ENCODE data around the gene ASTL. TPM values are rescaled to one million over a fixed set of nuclear protein-coding genes. Genes with fewer than 3 reads are reported as not detected.
"Not testable (repeated sequence)": the region's sequence is repeated elsewhere in the genome, so short reads cannot be mapped to it uniquely, and the experiment has no call there.

Gene ASTL
- total RNA-seq, 1 donor from 2014 or later: not detected

DNA sequence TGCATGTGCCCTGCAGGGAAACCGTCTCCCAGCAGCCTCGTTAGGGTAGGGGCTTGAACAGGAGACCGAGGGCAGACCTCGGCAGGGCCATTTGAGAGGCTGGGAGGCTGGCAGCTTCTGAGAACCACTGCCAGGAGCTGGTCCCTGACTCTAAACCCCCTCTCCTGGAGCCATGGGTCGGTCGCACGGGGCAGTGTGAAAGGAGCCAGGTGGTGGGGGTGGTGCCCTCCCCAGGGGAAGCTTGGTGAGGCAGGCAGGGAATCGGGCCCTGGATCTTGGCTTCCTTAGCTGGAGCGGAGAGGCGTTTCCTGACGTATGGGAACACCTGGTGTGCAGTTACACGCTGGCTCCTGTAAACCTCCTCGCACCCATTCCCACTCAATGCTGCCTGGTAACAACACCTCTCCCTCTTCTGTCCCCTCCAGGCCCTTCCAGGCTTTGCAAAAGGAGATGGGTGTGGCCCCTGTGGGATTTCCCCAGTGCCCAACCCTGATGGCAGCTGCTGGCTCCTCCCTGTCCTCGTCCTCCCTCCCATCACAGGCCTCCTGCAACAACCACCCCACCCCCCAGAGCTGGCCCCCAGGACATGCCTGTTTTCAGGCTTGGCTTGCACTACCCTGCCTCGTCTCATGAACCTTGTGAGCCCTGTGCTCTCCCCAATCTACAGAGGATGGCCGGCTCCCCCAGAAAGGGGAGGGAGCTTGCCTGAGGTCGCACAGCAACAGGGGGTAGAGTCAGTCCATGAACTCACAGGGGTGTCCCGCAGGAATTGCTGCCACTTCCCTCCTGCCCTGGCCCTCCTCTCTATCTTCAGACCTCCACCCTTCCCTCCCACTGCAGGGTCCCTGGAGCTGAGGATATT, 46.4 kb downstream of the ASTL start:
- Histone ChIP-seq H3K4me1 (ENCODE audit: control insufficient read depth in 3 of 3, insufficient read depth in 3 of 3, low read length in 3 of 3) (peaks cover 0 to 5% (median 3%) of the 10 kb centered on the region in 3 donors), H3K36me3 (ENCODE audit: control insufficient read depth in 3 of 3, insufficient read depth in 3 of 3, low read length in 3 of 3) (no peaks in the 10 kb centered on the region), H3K9me3 (ENCODE audit: control insufficient read depth in 3 of 3, low read length in 3 of 3) (no peaks in the 10 kb centered on the region), H3K9ac (ENCODE audit: low read depth in 1 of 3, low read length in 3 of 3) (peak overlapping the region in 1 of 3 donors; percentile 3), H3K27me3 (ENCODE audit: control insufficient read depth in 3 of 3, insufficient read depth in 3 of 3, low read length in 3 of 3) (peaks cover 0 to 11% (median 0%) of the 10 kb centered on the region in 3 donors), H3K4me3 (ENCODE audit: low read length in 3 of 3) (no peak overlapping the region), H3K27ac (ENCODE audit: low read depth, low read length) (no peak overlapping the region)

DNA sequence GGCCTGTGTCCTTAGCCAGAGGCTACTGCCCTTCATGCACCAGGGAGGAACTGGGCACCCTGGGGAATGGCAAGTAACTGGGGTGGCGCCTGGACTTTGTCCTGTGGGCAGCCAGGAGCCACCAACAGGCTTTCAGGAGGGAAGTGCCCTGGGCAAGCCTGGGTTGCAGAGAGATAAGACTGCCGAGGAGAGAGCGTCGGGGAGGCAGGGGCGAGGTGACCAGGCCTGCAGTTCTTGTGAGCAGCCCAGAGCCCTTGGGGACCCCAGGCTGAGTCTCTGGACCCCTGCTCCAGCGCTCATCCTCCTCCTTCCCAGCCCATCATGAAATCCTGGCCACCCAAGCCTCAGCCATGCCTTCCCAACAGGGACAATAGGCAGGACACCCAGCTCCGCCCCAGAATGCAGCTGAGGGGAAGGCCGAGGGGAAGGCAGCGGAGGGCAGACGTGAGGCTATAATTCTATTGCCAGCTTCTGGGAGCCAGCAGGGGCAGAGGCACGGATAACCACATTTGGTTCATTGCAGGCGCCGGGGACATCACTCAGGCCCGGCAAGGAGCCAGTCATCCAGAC, 47.1 kb downstream of the ASTL start:
- no peaks in the 10 kb centered on the region for H3K36me3 ChIP-seq (ENCODE audit: control insufficient read depth in 3 of 3, insufficient read depth in 3 of 3, low read length in 3 of 3)
- no peak overlapping the region for H3K4me3 ChIP-seq (ENCODE audit: low read length in 3 of 3)
- H3K9me3 ChIP-seq (ENCODE audit: control insufficient read depth in 3 of 3, low read length in 3 of 3): no peaks in the 10 kb centered on the region
- H3K27me3 ChIP-seq (ENCODE audit: control insufficient read depth in 3 of 3, insufficient read depth in 3 of 3, low read length in 3 of 3): peaks cover 0 to 11% (median 0%) of the 10 kb centered on the region in 3 donors
- H3K9ac ChIP-seq (ENCODE audit: low read depth in 1 of 3, low read length in 3 of 3): no peak overlapping the region
- peaks cover 0 to 5% (median 3%) of the 10 kb centered on the region in 3 donors for H3K4me1 ChIP-seq (ENCODE audit: control insufficient read depth in 3 of 3, insufficient read depth in 3 of 3, low read length in 3 of 3)
- H3K27ac ChIP-seq (ENCODE audit: low read depth, low read length): no peak overlapping the region

DNA sequence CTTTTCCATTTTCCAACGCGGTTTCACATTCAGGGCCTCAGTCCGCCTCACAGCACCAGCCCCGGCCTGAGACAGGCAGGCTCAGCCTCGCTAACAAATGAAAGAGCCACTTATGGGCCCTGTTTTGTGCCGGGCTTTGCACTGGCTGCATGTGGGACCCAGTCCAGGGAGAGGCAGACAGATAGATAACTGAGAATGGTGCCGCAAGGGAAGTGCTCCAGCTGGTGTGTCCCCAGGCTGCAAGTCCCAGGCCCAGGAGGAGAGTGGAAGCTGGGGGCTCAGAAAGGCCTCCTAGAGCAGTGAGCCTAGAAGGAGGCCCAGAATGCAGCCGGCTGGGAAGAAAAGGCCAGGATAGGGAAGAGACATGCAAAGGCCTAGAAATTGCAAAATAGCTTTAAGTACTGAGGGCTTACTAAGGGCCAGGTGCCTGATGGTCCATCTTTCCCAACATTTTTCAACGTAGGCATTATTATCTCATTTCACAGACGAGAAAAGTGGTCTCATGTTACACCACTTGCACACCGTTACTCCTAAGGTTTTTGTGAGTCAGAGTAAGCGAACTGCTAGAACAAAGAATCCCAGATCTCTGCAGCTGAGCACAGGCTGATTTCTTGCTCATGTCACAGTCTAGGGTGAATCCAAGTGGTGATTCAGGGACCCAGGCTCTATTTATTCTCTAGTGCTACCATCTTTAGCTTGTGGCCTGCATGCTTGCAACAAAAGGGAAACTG, 47.9 kb downstream of the ASTL start:
- peaks cover 0 to 11% (median 0%) of the 10 kb centered on the region in 3 donors for H3K27me3 ChIP-seq (ENCODE audit: control insufficient read depth in 3 of 3, insufficient read depth in 3 of 3, low read length in 3 of 3)
- H3K4me3 ChIP-seq (ENCODE audit: low read length in 3 of 3): no peak overlapping the region
- H3K27ac ChIP-seq (ENCODE audit: low read depth, low read length): no peak overlapping the region
- H3K4me1 ChIP-seq (ENCODE audit: control insufficient read depth in 3 of 3, insufficient read depth in 3 of 3, low read length in 3 of 3): peaks cover 0 to 9% (median 3%) of the 10 kb centered on the region in 3 donors
- H3K36me3 ChIP-seq (ENCODE audit: control insufficient read depth in 3 of 3, insufficient read depth in 3 of 3, low read length in 3 of 3): no peaks in the 10 kb centered on the region
- H3K9me3 ChIP-seq (ENCODE audit: control insufficient read depth in 3 of 3, low read length in 3 of 3): no peaks in the 10 kb centered on the region
- no peak overlapping the region for H3K9ac ChIP-seq (ENCODE audit: low read depth in 1 of 3, low read length in 3 of 3)

DNA sequence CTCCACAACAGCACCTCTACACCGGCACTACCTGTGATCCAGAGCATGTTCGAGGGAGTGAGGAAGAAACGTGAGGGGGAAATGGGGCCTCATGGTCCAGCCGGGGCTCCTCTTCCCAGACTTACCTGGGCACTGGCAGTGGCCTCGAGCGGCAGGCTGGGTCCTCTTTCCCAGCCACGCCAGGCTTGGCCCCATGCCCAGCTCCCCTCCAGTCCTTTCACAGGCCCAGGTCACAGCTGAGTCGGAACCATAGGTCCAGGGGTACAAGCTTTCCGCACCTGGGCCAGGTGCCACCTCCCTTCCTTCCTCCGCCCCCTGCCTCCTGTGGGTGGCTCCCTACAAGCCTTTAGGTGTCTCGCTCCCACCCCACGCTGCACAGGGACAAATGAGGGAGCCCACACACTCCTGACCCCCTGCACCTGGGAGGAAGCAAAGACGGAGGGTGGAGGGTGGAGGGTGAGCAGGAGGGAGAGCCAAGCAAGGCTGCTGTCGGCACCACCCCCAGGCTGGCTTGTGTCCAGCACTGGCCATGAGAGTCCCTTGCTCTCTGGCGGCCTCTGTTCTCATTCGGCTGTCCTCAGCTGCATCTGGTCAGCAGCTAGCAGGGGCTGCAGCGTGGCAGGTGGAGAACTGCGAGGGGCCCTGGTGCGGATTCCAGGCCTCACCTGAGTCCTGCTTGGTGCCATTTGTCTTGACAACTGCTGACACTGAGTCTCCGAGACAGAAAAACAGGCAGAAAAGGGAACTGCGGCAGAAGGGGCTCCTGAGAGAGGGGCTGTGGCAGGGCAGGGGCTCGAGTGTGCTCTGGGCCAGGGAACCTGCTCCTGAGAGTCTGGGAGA, 48.7 kb downstream of the ASTL start:
- peaks cover 0 to 9% (median 3%) of the 10 kb centered on the region in 3 donors for H3K4me1 ChIP-seq (ENCODE audit: control insufficient read depth in 3 of 3, insufficient read depth in 3 of 3, low read length in 3 of 3)
- no peak overlapping the region for H3K9ac ChIP-seq (ENCODE audit: low read depth in 1 of 3, low read length in 3 of 3)
- H3K4me3 ChIP-seq (ENCODE audit: low read length in 3 of 3): no peak overlapping the region
- H3K36me3 ChIP-seq (ENCODE audit: control insufficient read depth in 3 of 3, insufficient read depth in 3 of 3, low read length in 3 of 3): no peaks in the 10 kb centered on the region
- H3K27me3 ChIP-seq (ENCODE audit: control insufficient read depth in 3 of 3, insufficient read depth in 3 of 3, low read length in 3 of 3): peaks cover 0 to 11% (median 0%) of the 10 kb centered on the region in 3 donors
- no peaks in the 10 kb centered on the region for H3K9me3 ChIP-seq (ENCODE audit: control insufficient read depth in 3 of 3, low read length in 3 of 3)
- no peak overlapping the region for H3K27ac ChIP-seq (ENCODE audit: low read depth, low read length)

DNA sequence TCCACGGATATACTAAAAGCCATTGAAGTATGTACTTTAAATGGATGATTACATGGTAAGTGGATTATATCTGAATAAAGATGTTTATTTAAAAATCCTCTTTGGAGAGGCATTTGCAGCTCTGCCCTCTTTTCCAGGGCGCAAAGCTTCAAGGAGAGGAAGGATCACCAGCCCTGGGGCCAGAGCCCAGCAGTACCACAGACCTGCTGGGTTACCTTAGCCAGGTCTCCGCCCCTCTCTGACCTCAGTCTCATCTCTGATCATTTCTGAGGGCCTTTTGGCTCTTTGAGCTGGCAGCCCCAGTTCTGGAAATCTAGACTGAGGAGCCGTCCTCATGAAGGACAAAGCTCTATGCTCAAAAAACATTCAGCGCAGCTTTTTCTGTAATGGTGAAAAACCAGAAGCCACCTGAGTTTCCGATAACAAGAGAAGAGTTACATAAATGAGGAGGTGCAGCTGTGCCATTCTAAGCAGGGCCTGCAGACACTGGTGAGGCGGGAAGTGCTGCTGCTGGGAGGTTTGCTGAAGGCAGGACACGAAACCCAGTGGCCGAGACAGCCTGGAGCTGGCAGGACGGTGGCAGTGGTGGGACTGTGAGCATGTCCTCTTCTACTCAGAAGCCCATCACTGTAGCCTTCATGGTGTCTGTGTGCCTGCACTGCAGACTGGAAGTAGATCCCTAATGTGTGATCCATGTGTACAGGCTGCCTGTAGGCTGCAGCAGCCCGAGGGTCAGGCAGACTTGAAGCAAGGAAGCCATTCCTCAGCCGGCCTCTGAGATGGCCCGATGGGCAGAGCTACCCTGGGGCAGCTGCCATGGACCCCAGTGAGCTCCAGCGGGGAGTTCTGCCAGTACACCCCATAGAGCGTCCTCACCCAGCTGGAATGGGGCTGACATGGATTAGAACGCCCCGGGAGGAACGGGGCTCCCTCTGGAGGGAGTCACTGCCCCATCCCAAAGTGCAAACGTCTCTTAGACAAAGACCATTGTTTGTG, 49.7 kb downstream of the ASTL start:
- H3K36me3 ChIP-seq (ENCODE audit: control insufficient read depth in 3 of 3, insufficient read depth in 3 of 3, low read length in 3 of 3): no peaks in the 10 kb centered on the region
- no peak overlapping the region for H3K4me3 ChIP-seq (ENCODE audit: low read length in 3 of 3)
- no peak overlapping the region for H3K9ac ChIP-seq (ENCODE audit: low read depth in 1 of 3, low read length in 3 of 3)
- no peak overlapping the region for H3K27ac ChIP-seq (ENCODE audit: low read depth, low read length)
- H3K9me3 ChIP-seq (ENCODE audit: control insufficient read depth in 3 of 3, low read length in 3 of 3): no peaks in the 10 kb centered on the region
- peaks cover 7 to 18% (median 8%) of the 10 kb centered on the region in 3 donors for H3K4me1 ChIP-seq (ENCODE audit: control insufficient read depth in 3 of 3, insufficient read depth in 3 of 3, low read length in 3 of 3)
- peaks cover 0 to 11% (median 0%) of the 10 kb centered on the region in 3 donors for H3K27me3 ChIP-seq (ENCODE audit: control insufficient read depth in 3 of 3, insufficient read depth in 3 of 3, low read length in 3 of 3)

DNA sequence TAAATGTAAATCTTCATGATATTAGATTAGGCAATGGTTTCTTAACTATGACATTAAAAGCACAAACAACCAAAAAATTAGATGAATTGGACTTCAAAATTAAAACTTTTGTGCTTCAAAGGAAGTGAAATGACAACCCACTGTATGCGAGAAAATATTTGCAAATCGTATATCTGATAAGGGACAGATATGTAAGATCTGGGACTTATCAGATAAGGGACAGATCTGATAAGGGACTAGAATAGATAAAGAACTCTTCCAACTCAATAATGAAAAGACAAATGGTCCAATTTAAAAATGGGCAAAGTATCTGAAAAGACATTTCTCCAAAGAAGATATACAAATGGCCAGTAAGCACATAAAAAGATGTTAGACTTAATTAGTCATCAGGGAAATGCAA, 51.2 kb downstream of the ASTL start:
- Histone ChIP-seq H3K27me3 (ENCODE audit: control insufficient read depth in 3 of 3, insufficient read depth in 3 of 3, low read length in 3 of 3) (peaks cover 0 to 11% (median 0%) of the 10 kb centered on the region in 3 donors), H3K4me1 (ENCODE audit: control insufficient read depth in 3 of 3, insufficient read depth in 3 of 3, low read length in 3 of 3) (peaks cover 12 to 32% (median 21%) of the 10 kb centered on the region in 3 donors), H3K9me3 (ENCODE audit: control insufficient read depth in 3 of 3, low read length in 3 of 3) (no peaks in the 10 kb centered on the region), H3K27ac (ENCODE audit: low read depth, low read length) (no peak overlapping the region), H3K4me3 (ENCODE audit: low read length in 3 of 3) (no peak overlapping the region), H3K9ac (ENCODE audit: low read depth in 1 of 3, low read length in 3 of 3) (no peak overlapping the region), H3K36me3 (ENCODE audit: control insufficient read depth in 3 of 3, insufficient read depth in 3 of 3, low read length in 3 of 3) (no peaks in the 10 kb centered on the region)

DNA sequence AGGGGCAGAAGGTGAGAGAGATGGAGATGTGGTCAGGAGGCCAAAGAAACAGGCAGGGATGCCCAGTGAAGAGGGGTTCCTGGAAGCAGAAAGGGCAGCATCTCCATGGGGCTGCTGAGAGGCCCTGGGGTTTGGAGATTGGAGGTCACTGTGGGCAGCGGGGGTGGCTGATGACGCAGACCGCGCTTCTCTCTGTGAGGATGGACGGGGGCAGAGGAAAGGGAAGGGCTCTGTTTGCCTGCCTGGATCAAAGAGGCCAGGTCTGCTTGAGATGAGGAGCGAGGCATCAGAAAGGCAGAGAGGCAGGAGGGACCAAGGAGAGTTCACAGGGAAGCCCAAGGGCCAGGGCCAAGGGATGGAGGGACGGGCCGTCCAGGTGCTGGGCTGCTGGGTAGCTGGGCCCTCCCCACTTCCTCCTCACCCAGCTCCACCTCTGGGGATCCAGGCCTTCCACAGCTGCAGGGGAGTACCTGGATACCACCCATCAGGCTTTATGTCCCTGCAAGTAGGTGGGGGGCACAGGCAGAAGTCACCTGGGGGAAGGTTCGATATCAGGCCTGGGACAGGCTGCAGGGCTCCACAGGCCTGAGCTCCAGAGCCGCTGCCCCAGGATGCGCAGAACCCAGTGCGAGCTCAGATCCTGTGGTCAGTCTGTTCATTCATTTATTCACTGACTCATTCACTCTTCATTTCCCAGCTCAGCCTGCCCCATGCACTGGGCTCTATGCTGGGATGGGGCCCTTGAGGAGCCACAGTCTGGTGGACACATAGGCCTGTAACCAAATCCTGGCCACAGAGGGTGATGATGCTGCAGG, 52.6 kb downstream of the ASTL start:
- H3K4me3 ChIP-seq (ENCODE audit: low read length in 3 of 3): no peak overlapping the region
- H3K9me3 ChIP-seq (ENCODE audit: control insufficient read depth in 3 of 3, low read length in 3 of 3): no peaks in the 10 kb centered on the region
- H3K36me3 ChIP-seq (ENCODE audit: control insufficient read depth in 3 of 3, insufficient read depth in 3 of 3, low read length in 3 of 3): no peaks in the 10 kb centered on the region
- no peak overlapping the region for H3K9ac ChIP-seq (ENCODE audit: low read depth in 1 of 3, low read length in 3 of 3)
- peaks cover 0 to 9% (median 0%) of the 10 kb centered on the region in 3 donors for H3K27me3 ChIP-seq (ENCODE audit: control insufficient read depth in 3 of 3, insufficient read depth in 3 of 3, low read length in 3 of 3)
- no peak overlapping the region for H3K27ac ChIP-seq (ENCODE audit: low read depth, low read length)
- peaks cover 12 to 31% (median 21%) of the 10 kb centered on the region in 3 donors for H3K4me1 ChIP-seq (ENCODE audit: control insufficient read depth in 3 of 3, insufficient read depth in 3 of 3, low read length in 3 of 3)

DNA sequence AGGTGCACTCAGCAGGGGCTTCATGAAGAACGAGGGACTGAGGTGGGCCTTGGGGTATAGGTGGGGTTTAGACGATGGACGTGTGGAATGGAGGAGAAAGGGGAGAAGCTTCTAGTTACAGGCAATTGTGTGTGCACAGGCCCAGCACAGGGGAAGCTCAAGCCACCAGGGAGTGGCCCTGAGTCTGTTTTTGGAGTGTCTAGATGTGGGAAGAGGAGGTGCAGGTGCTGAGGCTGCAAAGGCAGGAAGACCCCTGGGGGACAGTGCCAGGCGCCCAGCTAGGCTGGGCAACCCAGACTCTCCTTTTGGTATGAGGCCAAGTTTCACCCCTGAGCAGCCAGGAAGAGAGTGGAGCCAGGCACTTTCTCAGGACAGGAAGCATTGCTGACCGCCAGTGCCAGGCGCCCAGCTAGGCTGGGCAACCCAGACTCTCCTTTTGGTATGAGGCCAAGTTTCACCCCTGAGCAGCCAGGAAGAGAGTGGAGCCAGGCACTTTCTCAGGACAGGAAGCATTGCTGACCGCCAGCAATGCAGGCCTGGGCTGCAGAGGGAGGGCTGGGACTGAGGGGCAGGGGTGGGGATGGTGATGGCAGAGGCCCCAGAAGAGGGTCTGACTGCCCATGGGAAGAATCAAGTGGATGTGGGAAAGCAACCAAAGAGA, 53.3 kb downstream of the ASTL start:
- H3K36me3 ChIP-seq (ENCODE audit: control insufficient read depth in 3 of 3, insufficient read depth in 3 of 3, low read length in 3 of 3); H3K27ac ChIP-seq (ENCODE audit: low read depth, low read length); H3K4me3 ChIP-seq (ENCODE audit: low read length in 3 of 3); H3K9ac ChIP-seq (ENCODE audit: low read depth in 1 of 3, low read length in 3 of 3); H3K9me3 ChIP-seq (ENCODE audit: control insufficient read depth in 3 of 3, low read length in 3 of 3); H3K27me3 ChIP-seq (ENCODE audit: control insufficient read depth in 3 of 3, insufficient read depth in 3 of 3, low read length in 3 of 3): not testable (repeated sequence)
- peaks cover 12 to 31% (median 21%) of the 10 kb centered on the region in 3 donors for H3K4me1 ChIP-seq (ENCODE audit: control insufficient read depth in 3 of 3, insufficient read depth in 3 of 3, low read length in 3 of 3)

All from skeletal muscle tissue (tissue), 4 donors.